ENCODE results near the gene CLEC4F. TPM values are rescaled to one million over a fixed set of nuclear protein-coding genes. Genes with fewer than 3 reads are reported as not detected.

CLEC4F gene
- polyA plus RNA-seq, 3 donors, result 0.04 to 0.09 TPM; not detected in 1

DNA sequence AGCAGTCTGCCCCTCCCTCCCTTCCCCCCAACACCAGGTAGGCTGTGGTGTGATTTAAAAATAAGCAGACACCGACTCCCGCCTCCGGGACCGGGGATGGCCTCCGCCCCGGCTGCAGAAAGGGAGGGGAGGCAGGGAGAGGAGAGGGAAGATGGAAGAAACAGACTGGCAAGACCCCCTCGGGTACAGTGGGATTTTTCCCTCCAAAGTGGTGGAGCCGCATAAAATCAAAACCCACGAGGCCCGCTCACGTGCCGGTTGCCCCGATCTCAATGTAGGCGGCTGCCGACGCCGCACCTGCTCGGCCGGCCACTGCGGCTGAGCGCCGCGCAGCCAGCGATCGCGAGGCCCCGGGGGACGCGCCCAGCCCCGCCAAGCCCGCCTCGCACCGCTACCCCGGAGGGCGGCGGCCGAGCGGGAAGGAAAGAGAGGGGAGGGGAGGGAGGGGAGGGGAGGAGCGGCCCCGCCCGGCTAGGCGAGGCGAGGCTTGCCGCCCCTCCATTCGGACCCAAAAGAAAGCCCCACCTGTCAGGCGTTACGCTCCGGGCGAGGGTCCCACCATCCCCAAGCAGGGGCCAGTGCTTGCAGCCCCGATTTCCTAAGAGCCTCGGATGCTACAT lies 53.2 kb downstream of the CLEC4F start:
- DNase-seq (ENCODE audit: extremely low read depth in 1 of 11, low read depth in 9 of 11, low spot score in 4 of 11), result peak in 1 of 11 donors; percentile 33

DNA sequence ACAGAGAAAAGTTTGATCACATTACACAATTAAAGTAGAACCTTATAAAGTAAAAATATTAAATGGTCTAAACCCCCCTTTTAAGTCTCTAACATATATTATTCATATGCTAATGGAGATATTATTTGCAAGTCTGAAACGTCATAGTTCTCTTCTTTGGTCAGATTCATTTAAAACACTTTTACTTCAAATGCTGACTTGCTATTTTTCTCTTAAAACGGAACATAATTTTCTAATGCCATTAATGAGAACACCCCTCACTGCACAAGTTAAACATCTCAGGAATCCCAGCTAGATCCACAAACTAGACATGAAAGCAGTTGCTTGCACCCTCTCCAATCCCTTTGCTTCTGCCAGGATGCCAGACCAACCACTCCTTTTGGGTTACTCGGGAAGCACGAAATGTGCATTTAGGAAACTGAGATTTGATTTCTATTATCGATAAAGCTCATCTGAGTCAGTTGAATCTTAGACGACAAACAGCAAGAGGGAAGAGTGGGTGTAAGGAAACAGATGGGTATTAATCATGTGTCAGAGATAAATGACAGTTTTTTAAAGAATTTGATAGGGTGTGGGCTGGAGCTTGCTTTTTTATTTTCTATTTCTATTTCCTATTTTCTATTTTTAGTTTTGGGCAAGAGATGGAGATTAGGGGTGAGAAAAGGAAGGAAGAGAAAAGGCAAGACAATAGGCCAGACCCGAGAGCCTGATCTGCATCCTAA lies 53.9 kb downstream of the CLEC4F start:
- no peak for DNase-seq (ENCODE audit: extremely low read depth in 1 of 11, low read depth in 9 of 11, low spot score in 4 of 11)

- no peak for DNase-seq (ENCODE audit: extremely low read depth in 1 of 11, low read depth in 9 of 11, low spot score in 4 of 11)
Measured at GRCh38 chr2:70765507-70765906, 54.9 kb downstream of the CLEC4F start.

DNA sequence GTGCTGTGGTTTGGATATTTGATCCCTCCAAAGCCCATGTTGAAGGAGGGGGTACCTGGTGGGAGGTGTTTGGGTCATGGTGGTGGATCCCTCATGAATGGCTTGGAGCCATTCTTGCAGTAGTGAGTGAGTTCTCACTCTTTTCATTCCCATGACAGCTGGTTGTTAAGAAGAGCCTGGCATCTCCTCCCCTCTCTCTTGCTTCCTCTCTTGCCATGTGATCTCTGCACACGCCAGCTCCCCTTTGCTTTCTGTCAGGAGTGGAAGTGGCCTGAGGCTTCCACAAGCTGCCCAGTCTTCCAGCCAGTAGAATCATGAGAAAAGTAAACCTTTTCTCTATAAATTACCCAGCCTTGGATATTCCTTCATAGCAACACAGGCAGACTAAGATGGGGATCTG lies 61.0 kb downstream of the CLEC4F start:
- no peak for DNase-seq (ENCODE audit: extremely low read depth in 1 of 11, low read depth in 9 of 11, low spot score in 4 of 11)

Other genes starting within 250 kb of the CLEC4F start
- gene ADD2, start 52.4 kb downstream of the CLEC4F start, polyA plus RNA-seq (ENCODE audit: insufficient read length in 3 of 3), result 1 to 10 TPM; 6.0 to 8.3 (median 6.2) TPM
- not detected for gene FIGLA, start 30.0 kb downstream of the CLEC4F start, polyA plus RNA-seq (ENCODE audit: insufficient read length in 3 of 3)
- under 1 TPM in 1 of 3 donors, not detected in 2; 0.09 TPM for gene CD207, start 15.2 kb upstream of the CLEC4F start, polyA plus RNA-seq (ENCODE audit: insufficient read length in 3 of 3)
- gene VAX2, start 80.0 kb upstream of the CLEC4F start, polyA plus RNA-seq (ENCODE audit: insufficient read length in 3 of 3), result 1 to 10 TPM in 2 of 3 donors, under 1 TPM in 1; 0.39 to 1.3 (median 1.2) TPM
- gene ATP6V1B1, start 115.3 kb upstream of the CLEC4F start, polyA plus RNA-seq (ENCODE audit: insufficient read length in 3 of 3), result 10 to 100 TPM; 52.2 to 78.1 (median 70.7) TPM
- gene ANKRD53, start 158.0 kb upstream of the CLEC4F start, polyA plus RNA-seq (ENCODE audit: insufficient read length in 3 of 3), result 1 to 10 TPM in 1 of 3 donors, under 1 TPM in 2; 0.75 to 1.6 (median 0.90) TPM
- 10 to 100 TPM; 49.8 to 55.9 (median 52.1) TPM for gene TEX261, start 174.3 kb upstream of the CLEC4F start, polyA plus RNA-seq (ENCODE audit: insufficient read length in 3 of 3)
- gene NAGK, start 248.0 kb upstream of the CLEC4F start, polyA plus RNA-seq (ENCODE audit: insufficient read length in 3 of 3), result 100 to 1,000 TPM in 1 of 3 donors, 10 to 100 TPM in 2; 75.4 to 113 (median 94.7) TPM

All from renal cortex interstitium (tissue), 11 donors.